Measurements from ENCODE around the gene CLP1. TPM values are rescaled to one million over a fixed set of nuclear protein-coding genes. Genes with fewer than 3 reads are reported as not detected.
"Not testable (repeated sequence)": the region's sequence is repeated elsewhere in the genome, so short reads cannot be mapped to it uniquely, and the experiment has no call there.

Gene CLP1
- total RNA-seq, 1 donor from 2014 or later, result 11.9 TPM

DNA sequence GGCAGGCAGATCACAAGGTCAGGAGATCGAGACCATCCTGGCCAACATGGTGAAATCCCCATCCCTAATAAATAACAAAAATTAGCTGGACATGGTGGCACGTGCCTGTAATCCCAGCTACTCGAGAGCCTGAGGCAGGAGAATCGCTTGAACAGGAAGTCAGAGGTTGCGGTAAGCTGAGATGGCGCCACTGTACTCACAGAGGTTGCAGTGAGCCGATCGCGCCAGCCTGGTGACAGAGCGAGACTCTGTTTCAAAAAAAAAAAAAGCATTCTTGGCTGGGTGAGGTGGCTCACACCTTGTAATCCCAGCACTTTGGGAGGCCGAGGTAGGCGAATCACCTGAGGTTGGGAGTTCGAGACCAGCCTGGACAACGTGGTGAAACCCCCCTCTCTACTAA, 5.3 kb upstream of the CLP1 start:
- intact Hi-C loops (cut with DNase I); DNase-seq (ENCODE audit: low spot score); ATAC-seq: not testable (repeated sequence)

- intact Hi-C loops (cut with DNase I), result no loop called here
- no peak for ATAC-seq
- DNase-seq (ENCODE audit: low spot score), result no peak
These were observed 4.9 kb upstream of the CLP1 start for GRCh38 chr11:57652662-57653061.

DNA sequence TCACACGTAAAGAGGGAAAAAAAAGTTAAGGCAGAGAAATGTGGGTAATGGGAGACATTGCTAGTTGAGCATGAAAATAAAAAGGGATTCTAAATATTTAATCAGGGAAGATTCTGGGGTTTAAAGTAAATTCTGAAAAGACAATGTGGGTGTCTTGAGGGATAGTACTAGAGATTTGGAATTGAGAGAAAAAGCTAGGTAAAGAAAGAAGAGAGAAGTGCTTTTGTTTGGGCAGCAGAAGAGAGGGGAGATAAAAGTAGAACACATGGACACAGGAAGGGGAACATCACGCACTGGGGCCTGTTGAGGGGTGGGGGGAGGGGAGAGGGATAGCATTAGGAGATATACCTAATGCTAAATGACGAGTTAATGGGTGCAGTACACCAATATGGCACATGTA, 4.4 kb upstream of the CLP1 start:
- DNase-seq (ENCODE audit: low spot score) (no peak), ATAC-seq (no peak)
- intact Hi-C loops (cut with DNase I), result no loop called here

DNA sequence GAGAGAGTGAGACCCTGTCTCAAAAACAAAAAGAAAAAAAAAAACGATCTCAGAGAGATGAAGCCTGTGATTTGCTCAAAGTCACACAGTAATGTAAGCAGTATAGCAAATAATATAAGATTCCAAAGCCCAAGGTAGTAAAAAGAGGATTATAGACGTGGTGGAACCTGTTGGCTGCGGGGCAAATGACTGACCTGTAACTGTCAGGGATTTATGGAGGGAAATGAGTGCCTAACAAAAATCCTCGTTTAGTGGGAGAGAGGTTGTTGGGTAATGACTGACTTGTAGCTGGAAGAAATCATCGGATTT, 723 bp upstream of the CLP1 start:
- intact Hi-C loops (cut with DNase I), result no loop called here
- ATAC-seq, result no peak
- DNase-seq (ENCODE audit: low spot score), result no peak

DNA sequence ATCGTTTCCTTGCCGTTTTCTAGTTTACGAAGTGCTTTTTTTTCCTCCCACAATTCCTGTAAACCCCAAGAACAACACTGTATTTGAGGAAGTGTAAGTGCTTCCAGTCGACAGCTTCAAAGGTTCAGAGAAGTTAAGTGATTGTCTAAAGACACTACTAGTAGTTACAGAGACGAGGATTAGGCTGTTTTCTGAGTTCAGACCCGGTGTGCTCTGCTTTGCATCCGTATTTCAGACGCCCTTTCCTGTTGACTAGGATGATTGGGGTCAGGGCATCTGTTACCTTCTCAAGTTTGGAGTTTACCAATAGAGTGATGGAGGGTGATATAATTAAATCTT, 430 bp downstream of the CLP1 start:
- ATAC-seq (no peak), DNase-seq (ENCODE audit: low spot score) (no peak)
- intact Hi-C loops (cut with DNase I), result no loop called here

GRCh38 chr11:57659669-57660068, 2.1 kb downstream of the CLP1 start:
- no peak for DNase-seq (ENCODE audit: low spot score)
- intact Hi-C loops (cut with DNase I), result loop anchor here (10.0 kb wide), 1 partner anchor 145 kb away; no protein-coding TSS in a partner anchor
- no peak for ATAC-seq

- intact Hi-C loops (cut with DNase I), result loop anchor here (10.0 kb wide), 1 partner anchor 142 kb away; no protein-coding TSS in a partner anchor
- ATAC-seq (no peak), DNase-seq (ENCODE audit: low spot score) (no peak)
These were observed 5.3 kb downstream of the CLP1 start for GRCh38 chr11:57662893-57663292.

DNA sequence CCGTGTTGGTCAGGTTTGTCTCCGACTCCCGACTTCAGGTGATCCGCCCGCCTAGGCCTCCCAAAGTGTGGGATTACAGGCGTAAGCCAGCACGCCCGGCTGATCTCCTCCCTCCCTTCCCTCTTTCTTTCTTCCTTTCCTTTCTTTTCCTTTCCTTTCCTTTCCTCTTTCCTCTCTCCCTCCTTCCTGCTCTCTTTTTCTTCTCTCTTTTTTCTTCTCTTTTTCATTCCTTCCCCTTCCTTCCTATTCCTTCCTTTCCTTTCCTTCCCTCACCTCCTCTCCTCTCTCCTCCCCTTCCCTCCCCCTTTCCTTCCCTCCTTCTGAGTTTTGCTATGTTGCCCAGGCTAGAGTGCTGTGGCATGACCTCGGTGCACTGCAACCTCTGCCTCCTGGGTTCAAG, 6.4 kb downstream of the CLP1 start:
- intact Hi-C loops (cut with DNase I), result loop anchor here (10.0 kb wide), 1 partner anchor 141 kb away; no protein-coding TSS in a partner anchor
- ATAC-seq (no peak), DNase-seq (ENCODE audit: low spot score) (no peak)

DNA sequence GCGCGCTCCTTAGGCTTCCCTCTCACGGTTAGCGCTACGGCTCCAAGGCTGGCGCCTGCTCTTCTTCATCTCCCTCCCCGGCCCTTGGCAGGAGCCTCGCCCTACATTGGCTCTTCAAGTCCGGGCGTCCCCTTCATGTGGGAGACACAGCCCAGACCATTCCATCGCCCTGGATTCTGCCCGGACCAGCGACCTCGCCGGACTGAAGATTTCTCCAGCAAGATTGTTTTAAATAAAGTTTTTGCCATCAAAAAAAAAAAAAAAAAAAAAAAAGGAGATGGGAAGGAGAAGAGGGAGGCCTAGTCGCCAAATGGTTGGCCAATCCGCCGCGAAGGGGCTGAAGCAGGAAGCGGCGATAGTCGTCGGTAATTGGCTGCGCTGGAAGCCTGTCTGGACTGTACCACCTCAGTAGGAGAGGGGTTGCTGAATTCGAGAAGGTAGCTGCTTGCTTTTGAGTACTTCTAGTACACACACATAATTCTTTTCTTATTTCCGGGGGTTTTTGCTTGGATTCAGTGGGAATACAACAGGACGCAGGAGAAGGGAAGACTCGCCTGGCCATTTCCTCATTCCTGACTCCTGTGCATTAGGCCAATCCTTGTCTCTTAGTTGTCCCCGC, 9.7 kb downstream of the CLP1 start:
- intact Hi-C loops (cut with DNase I), result loop anchor here (10.0 kb wide), 1 partner anchor 138 kb away; no protein-coding TSS in a partner anchor
- peak; percentile 97 for DNase-seq (ENCODE audit: low spot score)
- peak; percentile 97 for ATAC-seq

- intact Hi-C loops (cut with DNase I), result loop anchor here (10.0 kb wide), 1 partner anchor 137 kb away; no protein-coding TSS in a partner anchor
- ATAC-seq, result peak; percentile 98
- peak; percentile 99 for DNase-seq (ENCODE audit: low spot score)
These were observed 10.3 kb downstream of the CLP1 start, which contains the start of gene ZDHHC5 for GRCh38 chr11:57667736-57668433. Gene ZDHHC5 (plus strand): TSS chr11:57668114. CDS start chr11:57673091, 4,977 bp downstream.

- DNase-seq (ENCODE audit: low spot score), result no peak
- no peak for ATAC-seq
- intact Hi-C loops (cut with DNase I), result loop anchor here (10.0 kb wide), 1 partner anchor 136 kb away; no protein-coding TSS in a partner anchor
These were observed 10.8 kb downstream of the CLP1 start for GRCh38 chr11:57668434-57668782.

DNA sequence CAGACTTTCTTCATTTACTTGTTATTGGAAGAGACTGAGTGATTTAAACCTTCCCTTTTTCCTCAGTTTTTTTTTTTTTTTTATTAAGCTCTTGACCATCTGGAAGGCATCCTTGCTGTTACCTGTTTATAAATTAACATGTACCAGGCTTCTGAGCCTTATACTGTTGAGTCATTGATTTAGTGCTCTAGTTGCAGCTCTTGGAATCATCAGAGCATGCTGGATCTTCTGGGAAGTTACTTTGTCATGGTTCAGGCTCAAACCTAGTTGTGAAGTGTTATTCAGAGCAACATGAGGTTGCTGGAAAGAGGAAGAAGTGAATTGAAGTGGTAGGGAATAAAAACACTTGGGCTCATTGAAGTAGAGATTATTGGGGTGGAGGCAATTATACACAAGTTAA, 16.7 kb downstream of the CLP1 start:
- ATAC-seq (no peak), DNase-seq (ENCODE audit: low spot score) (no peak)
- intact Hi-C loops (cut with DNase I), result no loop called here

DNA sequence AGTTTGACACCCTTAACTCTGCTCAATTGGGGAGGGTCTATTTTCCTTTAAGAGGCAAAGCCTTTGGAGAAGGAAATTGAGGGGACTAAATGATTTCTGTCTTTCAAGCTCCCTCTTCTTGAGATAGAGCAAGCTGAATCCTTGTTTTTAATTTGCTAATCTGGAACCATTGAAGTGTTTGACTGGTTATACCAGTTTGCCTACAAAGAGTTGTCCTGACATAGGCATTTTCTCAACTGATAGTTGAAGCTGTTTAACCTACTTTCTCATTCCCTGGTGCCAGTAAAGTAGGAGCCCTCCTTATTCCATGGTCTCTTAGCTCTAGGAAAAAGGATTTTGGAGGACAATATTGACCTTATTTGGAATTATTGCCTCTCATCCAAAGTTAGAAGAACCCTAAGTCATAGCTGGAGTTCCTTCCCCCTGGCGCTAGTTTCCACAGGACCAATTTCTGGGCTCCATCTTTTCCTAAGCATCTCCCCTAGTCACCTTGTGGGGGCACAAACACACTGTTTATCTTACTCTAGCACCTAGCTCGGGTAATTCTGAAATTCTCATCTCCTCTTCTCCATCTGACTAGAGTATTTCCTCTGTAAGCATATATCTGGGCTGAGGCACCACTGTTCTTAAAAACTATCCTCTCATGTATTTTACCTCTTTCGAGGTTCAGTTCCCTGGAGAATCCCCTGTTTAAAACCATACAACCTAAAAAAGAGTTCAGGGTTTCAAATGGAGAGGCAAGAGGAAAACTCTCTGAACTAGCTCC, 17.8 kb downstream of the CLP1 start:
- no peak for DNase-seq (ENCODE audit: low spot score)
- intact Hi-C loops (cut with DNase I), result no loop called here
- no peak for ATAC-seq

- ATAC-seq (no peak), DNase-seq (ENCODE audit: low spot score) (no peak)
- intact Hi-C loops (cut with DNase I), result no loop called here
These were observed 21.8 kb downstream of the CLP1 start for GRCh38 chr11:57679396-57679795.

DNA sequence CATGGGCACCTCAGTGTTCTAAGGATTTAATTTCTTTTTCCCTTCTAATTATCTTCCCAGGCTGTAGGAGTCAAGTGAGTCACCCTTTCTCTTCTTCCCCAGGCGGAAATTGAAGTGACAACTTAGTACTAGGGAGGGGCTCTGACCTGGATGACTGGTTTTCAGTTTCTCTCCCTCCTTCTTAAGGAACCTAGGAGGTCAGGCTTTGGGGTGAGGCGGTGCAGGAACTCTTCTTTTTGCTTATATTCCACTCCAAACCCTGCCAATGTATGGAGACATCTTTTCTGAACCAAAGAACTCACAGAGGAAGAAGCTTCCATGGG, 23.0 kb downstream of the CLP1 start:
- intact Hi-C loops (cut with DNase I), result no loop called here
- ATAC-seq, result no peak

DNA sequence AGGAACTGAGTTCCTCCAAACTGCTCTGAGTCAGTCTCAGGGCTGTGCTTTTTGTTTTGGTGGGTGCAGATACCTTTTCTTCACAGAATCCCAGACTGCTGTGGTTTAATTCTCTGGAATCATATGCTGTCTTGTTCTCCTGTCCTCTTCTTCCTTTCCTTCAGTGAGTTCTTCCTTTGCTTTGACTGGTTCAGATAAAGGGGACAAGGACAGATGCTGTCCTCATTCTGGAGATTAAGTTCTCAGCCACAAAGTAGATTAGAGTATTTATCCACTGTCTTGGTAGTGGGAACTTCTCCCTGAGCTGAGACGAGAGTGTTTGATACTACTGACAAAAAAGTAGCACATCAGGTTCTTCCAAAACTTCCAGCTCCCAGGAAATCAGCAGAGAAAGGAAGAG, 23.6 kb downstream of the CLP1 start:
- ATAC-seq (no peak), DNase-seq (ENCODE audit: low spot score) (no peak)
- intact Hi-C loops (cut with DNase I), result no loop called here

More for the DNA sequence above, 23.0 kb downstream of the CLP1 start:
- DNase-seq (ENCODE audit: low spot score), result no peak

DNA sequence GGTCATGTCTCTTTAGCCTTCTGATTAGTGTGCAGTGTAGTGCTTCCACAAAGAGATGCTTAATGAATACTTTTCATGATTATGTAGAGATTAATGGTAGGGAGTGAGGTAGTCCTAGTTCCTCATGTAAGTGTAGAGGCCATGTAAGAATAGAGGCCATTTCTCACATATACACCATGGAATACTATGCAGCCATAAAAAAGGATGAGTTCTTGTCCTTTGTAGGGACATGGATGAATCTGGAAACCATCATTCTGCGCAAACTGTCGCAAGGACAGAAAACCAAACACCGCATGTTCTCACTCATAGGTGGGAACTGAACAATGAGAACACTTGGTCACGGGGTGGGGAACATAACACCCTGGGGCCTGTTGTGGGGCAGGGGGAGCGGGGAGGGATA, 32.9 kb downstream of the CLP1 start:
- intact Hi-C loops (cut with DNase I); ATAC-seq; DNase-seq (ENCODE audit: low spot score): not testable (repeated sequence)

- ATAC-seq (no peak), DNase-seq (ENCODE audit: low spot score) (no peak)
- intact Hi-C loops (cut with DNase I), result no loop called here
These were observed 41.3 kb downstream of the CLP1 start for GRCh38 chr11:57698843-57699365.

DNA sequence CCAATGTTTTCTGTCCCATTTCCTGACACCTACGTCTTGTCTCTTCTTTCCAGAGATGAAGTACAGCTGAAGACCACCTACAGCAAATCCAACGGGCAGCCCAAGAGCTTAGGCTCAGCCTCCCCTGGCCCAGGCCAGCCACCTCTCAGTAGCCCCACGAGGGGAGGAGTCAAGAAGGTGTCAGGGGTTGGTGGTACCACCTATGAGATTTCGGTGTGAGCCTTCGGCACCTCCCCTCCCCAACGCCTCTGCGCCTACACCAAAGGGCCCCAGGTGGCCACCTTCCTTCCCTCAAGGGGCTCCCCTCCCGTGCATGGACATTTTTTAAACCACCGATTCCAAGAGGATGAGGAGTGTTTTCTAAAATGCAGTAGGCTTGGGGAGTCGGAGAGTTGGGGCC, 42.3 kb downstream of the CLP1 start:
- ATAC-seq (no peak), DNase-seq (ENCODE audit: low spot score) (no peak)
- intact Hi-C loops (cut with DNase I), result no loop called here

DNA sequence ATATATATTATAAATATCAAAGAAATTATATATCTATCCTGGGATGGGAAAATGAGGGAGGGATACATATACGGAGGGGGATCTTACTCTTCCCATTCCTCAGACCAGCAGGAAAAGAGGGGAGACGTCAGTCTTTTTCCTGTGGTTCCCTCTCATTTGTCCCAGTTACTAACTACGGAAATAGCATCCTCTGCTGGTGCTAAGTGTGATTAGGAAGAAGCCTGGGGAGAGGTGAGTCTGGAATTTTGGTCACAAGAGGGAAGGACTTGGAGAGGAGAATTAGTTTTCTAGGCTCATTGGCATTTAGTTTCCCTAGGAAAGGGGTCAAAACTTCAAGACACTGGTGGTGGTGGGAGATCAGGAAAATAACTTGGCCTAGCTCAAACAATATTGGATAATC, 42.9 kb downstream of the CLP1 start:
- ATAC-seq, result no peak
- no peak for DNase-seq (ENCODE audit: low spot score)
- intact Hi-C loops (cut with DNase I), result no loop called here

Measured in sciatic nerve (tissue), 2 donors.